ENCODE results near the gene HDAC7. TPM values are rescaled to one million over a fixed set of nuclear protein-coding genes. Genes with fewer than 3 reads are reported as not detected.

Gene HDAC7
- total and polyA plus RNA-seq, 8 donors = 22.8 to 313 (median 46.8) TPM

- no peak for DNase-seq
- Histone ChIP-seq H3K27me3 (no peaks in the 10 kb centered on the region), H3K4me1 (peaks cover 13 to 28% (median 23%) of the 10 kb centered on the region in 4 donors), H3K36me3 (no peaks in the 10 kb centered on the region), H3K9me3 (no peaks in the 10 kb centered on the region), H3K4me3 (no peak overlapping the region), H3K27ac (no peak overlapping the region)
- intact Hi-C loops (cut with DNase I; ENCODE audit: low total_unique reads) = no loop called here
- WGBS, 5 donors = 88 to 94% (median 93%) methylated on average over 11 to 12 of the region's 12 CpGs
- TF ChIP-seq CTCF (IDR thresholded peaks at IDR 0.05) (no peak), EP300 (IDR thresholded peaks at IDR 0.05) (no peak), POLR2A (IDR thresholded peaks at IDR 0.05) (no peak), POLR2AphosphoS5 (IDR thresholded peaks at IDR 0.05) (no peak)
Observed at GRCh38 chr12:47833591-47834012, 13.9 kb upstream of the HDAC7 start.

GRCh38 chr12:47832263-47832933 is 12.7 kb upstream of the HDAC7 start:
- Histone ChIP-seq H3K9me3 (no peaks in the 10 kb centered on the region), H3K27me3 (no peaks in the 10 kb centered on the region), H3K36me3 (no peaks in the 10 kb centered on the region), H3K4me1 (peaks cover 24 to 28% (median 26%) of the 10 kb centered on the region in 4 donors), H3K4me3 (no peak overlapping the region), H3K27ac (no peak overlapping the region)
- no peak for DNase-seq
- whole genome bisulfite sequencing, 5 donors = 84 to 89% (median 88%) methylated on average over 13 of the region's 13 CpGs
- TF ChIP-seq POLR2AphosphoS5 (IDR thresholded peaks at IDR 0.05) = no peak
- no peak for TF ChIP-seq POLR2A (IDR thresholded peaks at IDR 0.05)
- no peak for TF ChIP-seq EP300 (IDR thresholded peaks at IDR 0.05)
- no peak for TF ChIP-seq CTCF (IDR thresholded peaks at IDR 0.05)
- intact Hi-C loops (cut with DNase I; ENCODE audit: low total_unique reads) = no loop called here

GRCh38 chr12:47829584-47829983 is 9.9 kb upstream of the HDAC7 start:
- DNase-seq = no peak
- peak overlapping the region; percentile 58 to 99 (median 97) for H3K27ac ChIP-seq
- no peaks in the 10 kb centered on the region for H3K27me3 ChIP-seq
- no peak overlapping the region for H3K4me3 ChIP-seq
- H3K36me3 ChIP-seq = no peaks in the 10 kb centered on the region
- WGBS, 5 donors = 49 to 82% (median 53%) methylated on average over 4 of the region's 4 CpGs
- peaks cover 41 to 51% (median 48%) of the 10 kb centered on the region in 4 donors for H3K4me1 ChIP-seq
- TF ChIP-seq POLR2AphosphoS5 (IDR thresholded peaks at IDR 0.05) (no peak), EP300 (IDR thresholded peaks at IDR 0.05) (no peak), CTCF (IDR thresholded peaks at IDR 0.05) (no peak), POLR2A (IDR thresholded peaks at IDR 0.05) (no peak)
- no peaks in the 10 kb centered on the region for H3K9me3 ChIP-seq
- intact Hi-C loops (cut with DNase I; ENCODE audit: low total_unique reads) = no loop called here

- WGBS, 5 donors = 18 to 28% (median 21%) methylated on average over 7 of the region's 7 CpGs
- DNase-seq = peak; percentile 82 to 91
- peak overlapping the region; percentile 58 to 99 (median 97) for H3K27ac ChIP-seq
- no peaks in the 10 kb centered on the region for H3K9me3 ChIP-seq
- H3K36me3 ChIP-seq = no peaks in the 10 kb centered on the region
- no peaks in the 10 kb centered on the region for H3K27me3 ChIP-seq
- intact Hi-C loops (cut with DNase I; ENCODE audit: low total_unique reads) = no loop called here
- peak; percentile 51 to 84 (median 63) for TF ChIP-seq POLR2AphosphoS5 (IDR thresholded peaks at IDR 0.05)
- no peak for TF ChIP-seq CTCF (IDR thresholded peaks at IDR 0.05)
- peaks cover 47 to 56% (median 54%) of the 10 kb centered on the region in 4 donors for H3K4me1 ChIP-seq
- H3K4me3 ChIP-seq = no peak overlapping the region
Observed at GRCh38 chr12:47828976-47829482, 9.3 kb upstream of the HDAC7 start.
